Neuronal stem cell (in vitro differentiated cells): ENCODE results near the gene HYAL1.

Experiments used
- DNase-seq: peaks from one replicate; pipeline ENCODE4 v3.0.0-alpha.2; 2013; ENCODE audit warnings: low spot score
- H2AFZ ChIP-seq: one replicate; pipeline ENCODE4 v1.6.1; 2013; ENCODE audit warnings: mild to moderate bottlenecking, low read length, inconsistent platforms
- H2AK5ac ChIP-seq: 2 replicates; pipeline ENCODE4 v1.6.1; 2013; ENCODE audit warnings: low read depth, mild to moderate bottlenecking, inconsistent platforms, low read length, moderate library complexity, mixed read lengths
- H2BK120ac ChIP-seq: 2 replicates; pipeline ENCODE4 v1.6.1; 2013; ENCODE audit warnings: low read depth, mild to moderate bottlenecking, inconsistent platforms, low read length, moderate library complexity, mixed read lengths
- H2BK12ac ChIP-seq: one replicate; pipeline ENCODE4 v1.6.1; 2013; ENCODE audit warnings: low read length, inconsistent platforms
- H2BK15ac ChIP-seq: 2 replicates; pipeline ENCODE4 v1.6.1; 2013; ENCODE audit warnings: mild to moderate bottlenecking, low read length, inconsistent platforms, mixed read lengths
- H2BK5ac ChIP-seq: one replicate; pipeline ENCODE4 v1.6.1; 2013; ENCODE audit warnings: inconsistent platforms, mild to moderate bottlenecking, low read length, moderate library complexity
- H3K14ac ChIP-seq: one replicate; pipeline ENCODE4 v1.6.1; 2013; ENCODE audit warnings: low read length, inconsistent platforms
- H3K18ac ChIP-seq: 2 replicates; pipeline ENCODE4 v1.6.1; 2013; ENCODE audit warnings: low read length, inconsistent platforms
- H3K23ac ChIP-seq: 2 replicates; pipeline ENCODE4 v1.6.1; 2013; ENCODE audit warnings: low read depth, mild to moderate bottlenecking, mixed read lengths, low read length, inconsistent platforms; ENCODE audit not compliant: poor library complexity
- H3K27ac ChIP-seq: replicated peaks from 3 replicates; pipeline ENCODE4 v1.5.1; 2013; ENCODE audit warnings: low read length, inconsistent platforms
- H3K27me3 ChIP-seq, 3 experiments: 2 replicates each; pipeline ENCODE4 v1.6.1; 2013; ENCODE audit warnings: low read length in 3 of 3, mild to moderate bottlenecking in 2 of 3, inconsistent platforms in 1 of 3, low read depth in 1 of 3, mixed read lengths in 1 of 3, moderate library complexity in 1 of 3; ENCODE audit not compliant: control insufficient read depth in 3 of 3, insufficient read depth in 3 of 3
- H3K36me3 ChIP-seq, 2 donors: replicated peaks in 1 of 2; 2 replicates each; pipeline ENCODE4 v1.6.1; 2013; ENCODE audit warnings: low read length in 2 of 2; ENCODE audit not compliant: control insufficient read depth in 2 of 2, insufficient read depth in 2 of 2
- H3K4ac ChIP-seq: 2 replicates; pipeline ENCODE4 v1.6.1; 2013; ENCODE audit warnings: inconsistent platforms, mild to moderate bottlenecking, low read length, moderate library complexity
- H3K4me1 ChIP-seq, 2 donors: 1 replicate in 1 of 2; 2 replicates in 1 of 2; pipeline ENCODE4 v1.6.1; 2013; ENCODE audit warnings: low read length in 2 of 2, low read depth in 1 of 2; ENCODE audit not compliant: control insufficient read depth in 2 of 2, insufficient read depth in 1 of 2
- H3K4me2 ChIP-seq: one replicate; pipeline ENCODE4 v1.6.1; 2013; ENCODE audit warnings: mild to moderate bottlenecking, low read length, inconsistent platforms; ENCODE audit not compliant: insufficient read depth, poor library complexity, severe bottlenecking
- H3K4me3 ChIP-seq, 2 donors: 2 replicates each; pipeline ENCODE4 v1.5.1; 2013; ENCODE audit warnings: low read length in 2 of 2, mild to moderate bottlenecking in 2 of 2, inconsistent platforms in 1 of 2, moderate library complexity in 1 of 2
- H3K79me1 ChIP-seq: one replicate; pipeline ENCODE4 v1.6.1; 2013; ENCODE audit warnings: low read depth, mild to moderate bottlenecking, inconsistent platforms, low read length, moderate library complexity
- H3K9ac ChIP-seq: one replicate; pipeline ENCODE4 v1.6.1; 2013; ENCODE audit warnings: mild to moderate bottlenecking, low read depth, low read length, inconsistent platforms; ENCODE audit not compliant: poor library complexity
- H3K9me3 ChIP-seq, 2 donors: replicated peaks in 1 of 2; 2 replicates each; pipeline versions ENCODE3 to v1.6.1; 2013; ENCODE audit warnings: low read length in 2 of 2, mild to moderate bottlenecking in 2 of 2, inconsistent platforms in 1 of 2, low read depth in 1 of 2, mixed read lengths in 1 of 2, moderate library complexity in 1 of 2; ENCODE audit not compliant: control insufficient read depth in 2 of 2, insufficient read depth in 1 of 2
- H4K8ac ChIP-seq: one replicate; pipeline ENCODE4 v1.6.1; 2013; ENCODE audit warnings: low read depth, mild to moderate bottlenecking, inconsistent platforms, low read length, moderate library complexity
- H4K91ac ChIP-seq: one replicate; pipeline ENCODE4 v1.6.1; 2013; ENCODE audit warnings: low read length, low read depth, mild to moderate bottlenecking, inconsistent platforms; ENCODE audit not compliant: poor library complexity
- WGBS, 2 donors: extraction: QIAGEN DNeasy Blood & Tissue Kit; methylation state at CpG; one replicate each; pipeline ENCODE4 v1.1.7; 2013; ENCODE audit warnings: missing lambda C conversion rate in 2 of 2, mixed read lengths in 1 of 2; ENCODE audit not compliant: insufficient read length in 2 of 2, insufficient replicate concordance in 1 of 2; ENCODE audit errors: extremely low coverage in 2 of 2; 5-methylcytosine and 5-hydroxymethylcytosine counted together

HYAL1 gene

GRCh38 chr3:50339485-50340146 lies 36.2 kb upstream of the HYAL1 start:
- H3K4me2 ChIP-seq, result no peak overlapping the region
- no peak overlapping the region for H3K23ac ChIP-seq
- no peak overlapping the region for H4K91ac ChIP-seq
- no peak overlapping the region for H4K8ac ChIP-seq
- H2BK120ac ChIP-seq, result no peak overlapping the region
- no peak overlapping the region for H3K27ac ChIP-seq
- WGBS, 2 donors, result no CpG with 5 or more reads among the region's 14 CpGs
- no peak overlapping the region for H2AFZ ChIP-seq
- H3K79me1 ChIP-seq, result peaks cover 6% of the 10 kb centered on the region
- H3K27me3 ChIP-seq, result peaks cover 16 to 56% (median 50%) of the 10 kb centered on the region in 3 experiments
- H2AK5ac ChIP-seq, result no peak overlapping the region
- H2BK12ac ChIP-seq, result no peak overlapping the region
- H3K4me3 ChIP-seq, result no peak overlapping the region
- H3K4ac ChIP-seq, result no peak overlapping the region
- no peak for DNase-seq
- H3K36me3 ChIP-seq, result peaks cover 0 to 11% of the 10 kb centered on the region in 2 donors
- no peak overlapping the region for H3K18ac ChIP-seq
- H3K4me1 ChIP-seq, result peaks cover 13 to 14% of the 10 kb centered on the region in 2 donors
- no peak overlapping the region for H2BK5ac ChIP-seq
- no peak overlapping the region for H2BK15ac ChIP-seq
- H3K9ac ChIP-seq, result no peak overlapping the region
- peaks cover 2 to 6% of the 10 kb centered on the region in 2 donors for H3K9me3 ChIP-seq
- no peak overlapping the region for H3K14ac ChIP-seq

- no peak overlapping the region for H2BK5ac ChIP-seq
- H3K18ac ChIP-seq, result no peak overlapping the region
- no peak overlapping the region for H4K91ac ChIP-seq
- peaks cover 16 to 50% (median 50%) of the 10 kb centered on the region in 3 experiments for H3K27me3 ChIP-seq
- H3K23ac ChIP-seq, result no peak overlapping the region
- no peak overlapping the region for H3K4me2 ChIP-seq
- no peak overlapping the region for H3K9ac ChIP-seq
- no peak overlapping the region for H2BK120ac ChIP-seq
- no peak overlapping the region for H3K27ac ChIP-seq
- no peak overlapping the region for H2AK5ac ChIP-seq
- H2AFZ ChIP-seq, result no peak overlapping the region
- H3K14ac ChIP-seq, result no peak overlapping the region
- H3K4ac ChIP-seq, result no peak overlapping the region
- DNase-seq, result no peak
- WGBS, 2 donors, result no CpG with 5 or more reads among the region's 5 CpGs
- H3K4me3 ChIP-seq, result no peak overlapping the region
- H3K4me1 ChIP-seq, result peaks cover 13 to 14% of the 10 kb centered on the region in 2 donors
- no peak overlapping the region for H4K8ac ChIP-seq
- H2BK12ac ChIP-seq, result no peak overlapping the region
- H3K36me3 ChIP-seq, result peaks cover under 1 to 18% of the 10 kb centered on the region in 2 donors
- H3K79me1 ChIP-seq, result peaks cover 6% of the 10 kb centered on the region
- no peak overlapping the region for H2BK15ac ChIP-seq
- H3K9me3 ChIP-seq, result peaks cover 2 to 6% of the 10 kb centered on the region in 2 donors
These were observed 35.6 kb upstream of the HYAL1 start for GRCh38 chr3:50338965-50339364.

GRCh38 chr3:50337175-50337861 lies 33.9 kb upstream of the HYAL1 start:
- Histone ChIP-seq H3K9ac (peak overlapping the region; percentile 98), H4K91ac (peak overlapping the region; percentile 97), H3K27ac (peak overlapping the region; percentile 92), H3K14ac (no peak overlapping the region), H3K4me1 (peaks cover 13 to 14% of the 10 kb centered on the region in 2 donors), H2AK5ac (peak overlapping the region; percentile 89), H4K8ac (peak overlapping the region; percentile 76), H3K9me3 (peaks cover 2 to 6% of the 10 kb centered on the region in 2 donors), H2BK12ac (peak overlapping the region; percentile 91), H2AFZ (peak overlapping the region; percentile 94), H2BK5ac (peak overlapping the region; percentile 93), H3K18ac (peak overlapping the region; percentile 99), H3K4ac (peak overlapping the region; percentile 30), H3K4me3 (peak overlapping the region; percentile 61 to 95), H3K79me1 (peaks cover 10% of the 10 kb centered on the region), H2BK15ac (peak overlapping the region; percentile 72), H3K36me3 (peaks cover 6 to 30% of the 10 kb centered on the region in 2 donors), H2BK120ac (peak overlapping the region; percentile 56), H3K4me2 (peak overlapping the region; percentile 92), H3K27me3 (peaks cover 16 to 39% (median 33%) of the 10 kb centered on the region in 3 experiments), H3K23ac (peak overlapping the region; percentile 89)
- WGBS, 2 donors, result no CpG with 5 or more reads among the region's 79 CpGs
- peak; percentile 98 for DNase-seq
